HG02938 (cell line): Measurements from ENCODE around the gene TEX22.
"Not testable (repeated sequence)": the region's sequence is repeated elsewhere in the genome, so short reads cannot be mapped to it uniquely, and the experiment has no call there.

Experiments used
- ATAC-seq: cut with Tn5 transposase; IDR thresholded peaks from one replicate; pipeline ENCODE4 v1.9.1; 2021; ENCODE audit warnings: mild to moderate bottlenecking, moderate library complexity; ENCODE audit not compliant: unreplicated experiment

The TEX22 gene, protein sequence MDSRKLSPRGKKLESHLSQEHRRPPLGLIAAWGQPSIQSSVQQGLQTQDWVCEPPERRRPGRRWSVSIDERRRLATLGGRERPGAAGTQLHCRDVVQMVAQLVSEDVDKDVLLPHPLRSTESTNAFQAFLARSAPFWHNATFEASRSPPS

DNA sequence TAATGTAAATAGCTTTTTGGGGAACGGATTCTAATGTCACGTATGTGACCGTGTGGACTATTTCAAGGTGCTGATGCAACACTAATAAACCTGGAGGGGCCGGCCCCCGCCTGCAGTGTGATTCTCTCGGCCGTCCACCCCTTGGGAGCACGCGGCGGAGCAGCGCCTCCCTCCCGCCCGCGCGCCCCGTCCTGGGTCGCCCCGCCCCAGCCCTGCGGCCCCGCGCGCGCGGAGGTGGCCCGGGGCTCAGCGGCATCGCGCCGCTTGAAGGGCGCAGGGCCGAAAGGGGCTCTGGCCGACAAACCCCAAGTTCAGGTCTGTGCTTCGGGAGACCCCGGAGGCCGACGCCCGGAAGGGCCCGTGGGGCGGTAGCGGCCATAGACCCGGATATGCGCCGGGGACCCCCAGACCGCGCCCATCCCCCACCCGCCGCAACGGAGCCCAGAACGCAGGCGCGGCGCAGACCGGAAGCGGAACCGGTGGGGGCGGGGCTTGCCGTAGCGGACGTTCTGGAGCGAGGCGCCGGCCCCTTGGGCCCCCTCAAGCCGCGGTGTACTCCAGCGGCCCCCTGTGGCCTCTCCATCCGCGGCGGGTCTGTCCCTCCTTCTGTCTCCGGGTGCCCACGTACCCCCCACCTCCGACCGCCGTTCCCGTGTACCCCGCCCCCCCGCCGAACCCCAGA is at the start of gene TEX22:
Gene TEX22, plus strand, starts transcription at position 495 of the 682 bp plus-strand sequence. CDS start 803 bp downstream, outside the sequence.
- peak; percentile 72 for ATAC-seq

- ATAC-seq: no peak
Observed at GRCh38 chr14:105348945-105349699, 49.2 kb upstream of the TEX22 start.

DNA sequence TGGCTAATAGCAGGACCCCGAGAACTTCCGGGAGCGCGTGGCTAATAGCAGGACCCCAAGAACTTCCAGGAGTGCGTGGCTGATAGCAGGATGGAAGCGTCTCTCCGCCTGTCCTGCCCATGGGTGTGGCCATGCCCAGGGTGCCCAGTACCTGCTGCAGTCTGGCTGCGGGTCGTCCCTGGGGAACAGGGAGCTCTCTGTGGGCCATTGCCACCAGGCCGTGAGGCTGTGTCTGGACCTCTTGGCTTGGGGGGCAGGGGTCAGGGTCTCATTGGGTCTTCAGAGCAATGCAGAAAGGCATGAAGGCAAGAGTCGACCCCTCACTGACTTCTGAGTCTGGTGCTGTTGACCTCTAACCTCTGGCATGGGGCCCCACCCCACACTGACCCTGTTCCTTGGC is 48.3 kb upstream of the TEX22 start:
- no peak for ATAC-seq

GRCh38 chr14:105350450-105351244 is 47.7 kb upstream of the TEX22 start:
- ATAC-seq: no peak

- ATAC-seq: no peak
Observed at GRCh38 chr14:105351410-105351809, 46.9 kb upstream of the TEX22 start.

GRCh38 chr14:105351920-105352851 is 46.2 kb upstream of the TEX22 start:
- no peak for ATAC-seq

GRCh38 chr14:105353136-105353535 is 45.2 kb upstream of the TEX22 start:
- ATAC-seq: no peak

- no peak for ATAC-seq
Observed at GRCh38 chr14:105354541-105354940, 43.8 kb upstream of the TEX22 start.

- ATAC-seq: no peak
Observed at GRCh38 chr14:105355049-105355575, 43.2 kb upstream of the TEX22 start.

DNA sequence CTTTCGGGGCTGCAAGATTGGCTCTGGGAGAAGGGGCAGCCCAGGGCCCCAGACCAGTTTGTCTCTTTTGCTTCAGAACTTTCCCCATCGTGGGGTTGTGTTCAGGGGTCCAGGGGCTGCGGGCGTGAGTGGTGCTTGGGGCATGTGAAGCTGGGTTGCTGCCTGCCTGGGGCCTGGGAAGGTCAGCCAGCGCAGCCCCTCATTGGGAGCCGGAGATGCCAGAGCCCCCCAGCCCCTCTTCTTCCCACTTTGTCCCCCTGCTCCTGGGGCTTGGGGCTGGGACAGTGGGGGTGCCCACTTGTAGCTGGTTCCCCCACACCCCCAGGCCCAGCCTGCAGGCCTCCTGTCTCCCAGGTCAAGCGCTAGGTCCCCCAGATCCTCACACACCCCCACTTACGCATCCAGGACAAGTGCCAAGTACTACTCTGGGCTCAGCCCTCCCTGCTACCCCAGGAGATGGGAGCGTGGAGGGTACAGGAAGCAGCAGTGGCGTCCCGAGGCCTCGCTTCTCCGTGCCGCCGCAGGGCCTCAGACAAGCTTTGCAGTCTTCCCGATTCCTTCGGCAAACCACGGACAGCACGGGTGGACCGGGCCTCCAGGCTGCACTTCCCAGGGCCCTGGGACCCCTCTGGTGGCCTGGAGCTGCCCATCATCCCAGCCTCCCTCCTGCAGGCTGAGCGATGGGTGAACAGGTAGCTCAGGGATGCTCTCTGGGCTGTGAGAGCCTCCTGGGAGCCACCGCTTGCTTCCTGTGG is 42.3 kb upstream of the TEX22 start:
- ATAC-seq: no peak

GRCh38 chr14:105356927-105357326 is 41.4 kb upstream of the TEX22 start:
- no peak for ATAC-seq

DNA sequence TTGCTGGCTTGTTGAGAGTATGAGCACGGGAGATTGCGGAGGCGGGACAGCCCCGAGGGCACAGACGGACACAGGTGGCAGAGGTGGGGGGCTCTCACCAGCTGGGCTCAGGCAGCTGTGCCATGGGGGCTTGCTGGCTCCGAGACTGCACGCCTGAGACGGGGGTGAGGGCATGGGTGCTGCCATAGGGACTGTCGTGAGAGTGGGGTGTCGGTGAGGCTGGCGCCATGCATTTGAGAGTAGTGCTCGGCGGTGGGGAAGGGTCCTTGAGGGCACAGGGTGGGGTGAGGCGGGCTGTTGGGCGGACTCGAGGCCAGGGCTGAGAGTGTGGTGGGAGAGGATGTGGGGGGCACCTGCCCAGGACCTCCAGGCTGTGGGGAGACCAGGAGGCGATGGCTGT is 40.7 kb upstream of the TEX22 start:
- ATAC-seq: no peak

DNA sequence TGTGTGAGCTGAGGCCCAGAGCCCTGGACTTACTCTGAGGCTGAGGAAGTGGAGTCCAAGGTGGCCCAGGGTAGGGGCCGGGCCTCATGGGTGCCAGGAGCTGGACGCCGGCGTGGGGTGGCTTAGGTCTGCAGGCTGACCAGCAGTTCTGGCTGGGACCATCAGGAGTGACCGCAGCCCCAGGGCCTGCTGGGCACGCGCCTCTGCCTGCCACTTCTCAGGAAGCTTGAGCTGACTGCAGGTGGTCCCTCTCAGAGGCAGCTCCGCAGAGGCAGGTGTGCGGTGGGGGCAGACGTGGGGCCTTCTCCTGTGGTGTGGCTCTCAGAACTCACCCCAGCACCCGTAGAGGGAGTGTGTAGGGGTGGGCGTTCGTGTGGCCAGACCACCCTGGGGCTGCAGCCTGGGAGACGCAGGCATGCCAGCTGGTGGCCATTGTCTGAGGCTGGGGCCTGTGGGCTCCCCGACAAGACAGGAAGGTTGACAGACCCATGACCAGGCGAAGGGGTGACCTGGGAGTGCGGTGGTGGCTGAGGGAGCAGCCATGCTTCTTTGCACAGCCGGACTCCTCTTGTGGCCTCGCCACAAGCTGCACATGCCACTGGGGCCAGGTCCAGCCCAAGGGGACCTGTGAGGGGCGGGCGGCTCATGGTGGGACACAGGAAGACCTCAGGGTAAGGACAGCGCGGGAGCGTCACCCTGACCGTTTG is 40.0 kb upstream of the TEX22 start:
- ATAC-seq: no peak

DNA sequence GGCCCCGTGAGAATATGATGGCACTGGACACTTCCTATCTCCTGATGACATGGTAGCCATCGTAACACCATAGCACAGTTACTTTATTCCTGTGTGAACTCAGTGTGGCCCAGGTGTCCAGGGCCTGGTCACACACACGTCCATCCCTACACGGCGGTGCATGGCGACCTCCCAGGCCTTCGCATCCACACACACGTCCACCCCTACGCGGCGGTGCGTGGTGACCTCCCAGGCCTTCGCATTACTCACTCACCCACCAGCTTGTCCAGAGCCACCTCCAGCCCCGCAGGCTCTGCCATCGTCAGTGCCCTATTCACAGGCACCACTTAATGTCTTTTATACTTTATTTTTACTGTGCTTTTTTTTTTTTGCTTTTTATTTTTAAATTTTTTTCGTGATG is 39.4 kb upstream of the TEX22 start:
- no peak for ATAC-seq

DNA sequence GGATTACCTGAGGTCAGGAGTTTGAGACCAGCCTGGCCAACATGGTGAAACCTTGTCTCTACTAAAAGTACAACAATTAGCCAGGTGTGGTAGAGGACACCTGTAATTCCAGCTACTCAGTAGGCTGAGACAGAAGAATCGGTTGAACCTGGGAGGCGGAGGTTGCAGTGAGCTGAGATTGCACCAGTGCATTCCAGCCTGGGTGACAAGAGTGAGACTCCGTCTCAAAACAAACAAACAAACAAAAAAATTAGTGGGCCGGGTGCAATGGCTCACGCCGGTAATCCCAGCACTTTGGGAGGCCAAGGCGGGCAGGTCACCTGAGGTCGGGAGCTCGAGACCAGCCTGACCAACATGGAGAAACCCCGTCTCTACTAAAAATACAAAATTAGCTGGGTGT is 36.9 kb upstream of the TEX22 start:
- not testable (repeated sequence) for ATAC-seq

DNA sequence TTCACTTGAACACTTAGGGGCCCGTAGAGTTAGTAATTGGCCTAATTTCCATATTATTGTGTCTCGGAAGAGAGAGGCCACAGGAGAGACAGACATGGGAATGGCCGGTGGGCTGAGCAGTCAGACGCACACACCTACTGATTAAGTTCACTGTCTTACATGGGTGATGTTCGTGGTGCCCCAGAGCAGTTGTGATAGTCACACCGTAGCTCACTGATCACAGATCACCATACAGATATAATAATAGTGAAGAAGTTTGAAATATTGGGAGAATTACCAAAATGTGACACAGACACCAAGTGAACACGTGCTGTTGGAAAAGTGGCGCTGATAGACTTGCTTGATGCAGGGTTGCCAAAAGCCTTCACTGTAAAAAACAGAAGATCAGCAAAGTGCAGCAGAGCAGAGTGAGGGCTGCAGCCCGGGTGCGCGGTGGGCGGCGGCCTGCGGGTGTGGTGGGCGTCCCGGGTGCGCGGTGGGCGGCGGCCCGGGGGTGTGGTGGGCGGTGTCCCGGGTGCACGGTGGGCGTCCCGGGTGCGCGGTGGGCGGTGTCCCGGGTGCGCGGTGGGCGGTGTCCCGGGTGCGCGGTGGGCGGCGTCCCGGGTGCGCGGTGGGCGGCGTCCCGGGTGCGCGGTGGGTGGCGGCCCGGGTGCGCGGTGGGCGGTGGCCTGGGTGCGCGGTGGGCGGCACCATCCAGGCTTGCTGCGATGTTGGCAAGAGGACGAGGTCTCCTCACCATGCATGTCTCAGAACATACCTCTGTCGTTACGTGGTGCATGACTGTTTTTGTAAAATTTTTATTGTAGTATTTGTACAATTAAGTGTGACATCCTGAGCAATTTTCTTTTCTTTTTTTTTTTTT is 34.3 kb upstream of the TEX22 start:
- ATAC-seq: no peak

DNA sequence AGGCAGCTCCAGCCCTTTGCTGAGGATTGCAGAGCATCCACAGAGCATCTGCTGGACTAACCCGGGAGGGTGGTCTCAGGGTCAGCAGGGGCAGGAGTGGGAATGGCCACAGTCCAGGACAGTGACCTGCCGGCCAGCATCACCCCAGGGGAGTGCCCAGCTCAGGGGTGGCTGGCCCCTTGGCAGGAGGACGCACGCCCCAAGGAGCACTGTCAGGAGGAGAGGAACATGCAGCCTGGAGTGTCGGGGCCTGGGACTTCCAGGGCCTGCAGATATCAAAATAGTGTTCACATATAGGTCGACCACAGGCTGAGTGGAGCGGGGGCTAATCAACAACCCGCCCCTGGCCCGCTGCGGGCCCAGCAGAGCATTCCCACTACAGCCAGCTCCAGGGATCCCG is 33.2 kb upstream of the TEX22 start:
- no peak for ATAC-seq

- ATAC-seq: no peak
Observed at GRCh38 chr14:105365681-105366080, 32.7 kb upstream of the TEX22 start.
